Astrocyte (in vitro differentiated cells and primary cell): ENCODE results near the gene TNPO1.

ENCODE experiments used
- EZH2 ChIP-seq: IDR thresholded peaks from 2 replicates; pipeline ENCODE4 v1.6.1; 2012; ENCODE audit warnings: mild to moderate bottlenecking, low read length, inconsistent platforms; ENCODE audit not compliant: insufficient read depth
- TF ChIP-seq, protein P1 (sequence below): IDR thresholded peaks from 2 replicates; pipeline ENCODE4 v1.5.1; 2011; ENCODE audit warnings: low read depth, mild to moderate bottlenecking, inconsistent platforms, low read length, moderate library complexity; ENCODE audit not compliant: insufficient read depth

- TF ChIP-seq, protein P1, sequence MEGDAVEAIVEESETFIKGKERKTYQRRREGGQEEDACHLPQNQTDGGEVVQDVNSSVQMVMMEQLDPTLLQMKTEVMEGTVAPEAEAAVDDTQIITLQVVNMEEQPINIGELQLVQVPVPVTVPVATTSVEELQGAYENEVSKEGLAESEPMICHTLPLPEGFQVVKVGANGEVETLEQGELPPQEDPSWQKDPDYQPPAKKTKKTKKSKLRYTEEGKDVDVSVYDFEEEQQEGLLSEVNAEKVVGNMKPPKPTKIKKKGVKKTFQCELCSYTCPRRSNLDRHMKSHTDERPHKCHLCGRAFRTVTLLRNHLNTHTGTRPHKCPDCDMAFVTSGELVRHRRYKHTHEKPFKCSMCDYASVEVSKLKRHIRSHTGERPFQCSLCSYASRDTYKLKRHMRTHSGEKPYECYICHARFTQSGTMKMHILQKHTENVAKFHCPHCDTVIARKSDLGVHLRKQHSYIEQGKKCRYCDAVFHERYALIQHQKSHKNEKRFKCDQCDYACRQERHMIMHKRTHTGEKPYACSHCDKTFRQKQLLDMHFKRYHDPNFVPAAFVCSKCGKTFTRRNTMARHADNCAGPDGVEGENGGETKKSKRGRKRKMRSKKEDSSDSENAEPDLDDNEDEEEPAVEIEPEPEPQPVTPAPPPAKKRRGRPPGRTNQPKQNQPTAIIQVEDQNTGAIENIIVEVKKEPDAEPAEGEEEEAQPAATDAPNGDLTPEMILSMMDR = no peak
- TF ChIP-seq EZH2 = no peak
These were observed 30.0 kb downstream of the TNPO1 start for GRCh38 chr5:72846483-72846882.
